ENCODE data around the gene OTOS.

Gene OTOS

GRCh38 chr2:240166761-240167587 is 26.5 kb upstream of the OTOS start:
- no peak for DNase-seq

GRCh38 chr2:240166191-240166590 is 25.7 kb upstream of the OTOS start:
- no peak for DNase-seq

- DNase-seq = no peak
Measured at GRCh38 chr2:240165661-240166060, 25.2 kb upstream of the OTOS start.

GRCh38 chr2:240165034-240165433 is 24.6 kb upstream of the OTOS start:
- no peak for DNase-seq

- no peak for DNase-seq
Measured at GRCh38 chr2:240164586-240164985, 24.1 kb upstream of the OTOS start.

GRCh38 chr2:240163844-240164574 is 23.6 kb upstream of the OTOS start:
- DNase-seq = no peak

- DNase-seq = no peak
Measured at GRCh38 chr2:240162939-240163714, 22.7 kb upstream of the OTOS start.

GRCh38 chr2:240162531-240162930 is 22.1 kb upstream of the OTOS start:
- DNase-seq = no peak

- no peak for DNase-seq
Measured at GRCh38 chr2:240162032-240162431, 21.6 kb upstream of the OTOS start.

GRCh38 chr2:240161087-240161750 is 20.8 kb upstream of the OTOS start:
- DNase-seq = no peak

- no peak for DNase-seq
Measured at GRCh38 chr2:240160291-240161086, 20.0 kb upstream of the OTOS start.

GRCh38 chr2:240159251-240159839 is 18.9 kb upstream of the OTOS start:
- DNase-seq = no peak

GRCh38 chr2:240157147-240157470 is 16.7 kb upstream of the OTOS start:
- no peak for DNase-seq

GRCh38 chr2:240156435-240157146 is 16.1 kb upstream of the OTOS start:
- DNase-seq = no peak

- no peak for DNase-seq
Measured at GRCh38 chr2:240155745-240156390, 15.4 kb upstream of the OTOS start.

- no peak for DNase-seq
Measured at GRCh38 chr2:240155048-240155744, 14.7 kb upstream of the OTOS start.

GRCh38 chr2:240154606-240155005 is 14.1 kb upstream of the OTOS start:
- DNase-seq = no peak

GRCh38 chr2:240153418-240153817 is 13.0 kb upstream of the OTOS start:
- DNase-seq = no peak

GRCh38 chr2:240151477-240152031 is 11.1 kb upstream of the OTOS start:
- DNase-seq = no peak
